Ishikawa (cell line): ENCODE measurements around the gene TGFBR3L.

ENCODE experiments used
- CREB1 ChIP-seq: IDR thresholded peaks from 2 replicates; pipeline ENCODE4 v1.6.1; 2012; ENCODE audit warnings: low read depth
- FOXM1 ChIP-seq: IDR thresholded peaks from 2 replicates; pipeline ENCODE4 v1.6.1; 2012; ENCODE audit warnings: low read depth, borderline replicate concordance
- RAD21 ChIP-seq: IDR thresholded peaks from 2 replicates; pipeline ENCODE4 v1.6.1; 2012; ENCODE audit warnings: low read depth
- REST ChIP-seq: IDR thresholded peaks from 2 replicates; pipeline ENCODE4 v1.6.1; 2012; ENCODE audit warnings: low read depth, mild to moderate bottlenecking

- TF ChIP-seq RAD21 (no peak), FOXM1 (no peak), REST (no peak), CREB1 (no peak)
Observed at GRCh38 chr19:7931221-7932061, 16.8 kb downstream of the TGFBR3L start.
